ENCODE data around the gene ADORA2A. TPM values are rescaled to one million over a fixed set of nuclear protein-coding genes. Genes with fewer than 3 reads are reported as not detected.

The ADORA2A gene
- total RNA-seq, 4 donors from 2014 or later = 3.0 to 6.2 (median 3.0) TPM; not detected in 1

DNA sequence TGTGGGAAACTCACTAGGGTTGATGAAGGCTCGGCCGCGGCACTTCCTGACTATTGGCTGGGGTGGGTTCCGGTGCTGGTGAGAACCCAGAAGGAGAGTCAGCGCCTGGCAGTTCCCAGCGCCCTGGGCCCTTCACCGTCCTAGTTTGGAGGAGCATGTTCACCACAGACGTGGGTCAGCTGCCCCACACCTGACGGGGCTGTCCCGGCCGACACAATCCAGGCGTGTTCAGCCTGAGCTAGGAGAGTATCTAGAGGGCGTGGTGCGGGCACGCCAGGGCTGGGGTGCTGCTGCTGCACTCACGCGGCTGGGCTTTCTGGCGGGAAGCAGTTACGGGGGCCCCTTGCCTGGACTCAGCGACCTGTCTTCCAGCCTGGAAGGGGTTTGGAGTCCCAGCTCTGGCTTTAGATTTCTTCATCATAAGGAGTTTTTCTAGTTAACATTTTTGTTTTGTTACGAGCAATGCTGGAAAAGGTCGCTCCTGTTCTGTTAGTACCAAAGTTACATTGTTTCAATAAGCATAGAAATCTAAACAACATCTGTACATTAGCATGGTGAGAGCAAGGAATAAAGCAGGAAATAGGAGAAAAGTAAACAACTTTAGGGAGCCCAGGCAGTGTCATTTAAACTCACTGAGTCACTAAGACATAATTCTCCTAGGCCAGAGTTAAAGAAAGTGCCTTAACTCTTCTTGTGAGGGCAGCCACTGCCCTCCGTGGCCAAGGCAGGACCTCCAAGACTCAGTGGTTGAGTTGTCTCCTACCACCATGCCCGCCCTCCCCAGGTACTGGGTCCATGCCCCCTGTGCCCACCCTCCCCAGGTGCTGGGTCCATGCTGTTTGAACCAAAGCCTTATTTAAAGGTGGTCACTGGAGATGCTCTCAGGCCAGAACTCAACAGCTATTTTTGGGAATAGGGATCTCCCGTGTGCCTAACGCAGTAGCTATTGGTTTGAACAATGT, 12.1 kb upstream of the ADORA2A start:
- H3K9me3 ChIP-seq = no peaks in the 10 kb centered on the region
- no peak overlapping the region for H3K27ac ChIP-seq
- TF ChIP-seq EP300 (IDR thresholded peaks at IDR 0.05; ENCODE audit: low read depth) (no peak), POLR2A (IDR thresholded peaks at IDR 0.05) (no peak), POLR2AphosphoS5 (IDR thresholded peaks at IDR 0.05) (no peak)
- TF ChIP-seq, protein P1, sequence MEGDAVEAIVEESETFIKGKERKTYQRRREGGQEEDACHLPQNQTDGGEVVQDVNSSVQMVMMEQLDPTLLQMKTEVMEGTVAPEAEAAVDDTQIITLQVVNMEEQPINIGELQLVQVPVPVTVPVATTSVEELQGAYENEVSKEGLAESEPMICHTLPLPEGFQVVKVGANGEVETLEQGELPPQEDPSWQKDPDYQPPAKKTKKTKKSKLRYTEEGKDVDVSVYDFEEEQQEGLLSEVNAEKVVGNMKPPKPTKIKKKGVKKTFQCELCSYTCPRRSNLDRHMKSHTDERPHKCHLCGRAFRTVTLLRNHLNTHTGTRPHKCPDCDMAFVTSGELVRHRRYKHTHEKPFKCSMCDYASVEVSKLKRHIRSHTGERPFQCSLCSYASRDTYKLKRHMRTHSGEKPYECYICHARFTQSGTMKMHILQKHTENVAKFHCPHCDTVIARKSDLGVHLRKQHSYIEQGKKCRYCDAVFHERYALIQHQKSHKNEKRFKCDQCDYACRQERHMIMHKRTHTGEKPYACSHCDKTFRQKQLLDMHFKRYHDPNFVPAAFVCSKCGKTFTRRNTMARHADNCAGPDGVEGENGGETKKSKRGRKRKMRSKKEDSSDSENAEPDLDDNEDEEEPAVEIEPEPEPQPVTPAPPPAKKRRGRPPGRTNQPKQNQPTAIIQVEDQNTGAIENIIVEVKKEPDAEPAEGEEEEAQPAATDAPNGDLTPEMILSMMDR (IDR thresholded peaks at IDR 0.05) = no peak
- H3K36me3 ChIP-seq = peaks cover 0 to 21% (median 0%) of the 10 kb centered on the region in 4 donors
- in situ Hi-C loops (cut with MboI; ENCODE audit: low pct_ligation_motif_present in 1 of 4, low pct_unique_long_range_greater_than_20kb in 1 of 4, low sequenced_read_pairs in 3 of 4) (loop anchor here in 2 of 4 donors (10.0 kb wide), 2 partner anchors 90 to 110 kb away; no protein-coding TSS in a partner anchor), intact Hi-C loops (cut with DNase I; ENCODE audit: low total_unique reads) (no loop called here)
- WGBS, 2 donors (ENCODE audit: low coverage in 1 of 2) = 77 to 83% methylated on average over 2 to 26 of the region's 26 CpGs
- no peaks in the 10 kb centered on the region for H3K27me3 ChIP-seq
- no peak for DNase-seq
- H3K4me1 ChIP-seq = no peaks in the 10 kb centered on the region
- H3K4me3 ChIP-seq = no peak overlapping the region

DNA sequence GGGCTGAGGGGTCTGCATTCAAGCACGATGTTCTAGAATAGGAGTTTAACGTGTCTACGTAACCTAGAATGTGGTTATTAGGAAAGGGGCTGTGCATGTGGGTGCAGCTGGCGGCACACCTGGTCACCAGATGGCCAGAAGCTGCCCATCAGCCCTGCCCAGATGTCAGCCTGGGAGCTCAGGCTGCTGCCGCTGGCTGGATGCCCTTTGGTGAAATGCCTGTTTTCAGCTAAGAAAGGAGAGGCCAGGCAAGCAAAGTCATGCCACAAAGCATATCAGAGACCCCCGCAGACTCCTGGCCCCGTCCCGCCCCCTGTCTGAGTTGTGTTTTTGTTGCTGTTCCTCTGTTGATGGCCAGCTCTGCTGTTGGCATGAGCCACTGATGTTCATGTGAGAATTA, 11.3 kb upstream of the ADORA2A start:
- H3K27me3 ChIP-seq = no peaks in the 10 kb centered on the region
- H3K4me1 ChIP-seq = no peaks in the 10 kb centered on the region
- no peak overlapping the region for H3K27ac ChIP-seq
- H3K4me3 ChIP-seq = no peak overlapping the region
- TF ChIP-seq, protein P1 (IDR thresholded peaks at IDR 0.05) = no peak
- TF ChIP-seq POLR2AphosphoS5 (IDR thresholded peaks at IDR 0.05) = no peak
- intact Hi-C loops (cut with DNase I; ENCODE audit: low total_unique reads) (no loop called here), in situ Hi-C loops (cut with MboI; ENCODE audit: low pct_ligation_motif_present in 1 of 4, low pct_unique_long_range_greater_than_20kb in 1 of 4, low sequenced_read_pairs in 3 of 4) (loop anchor here in 2 of 4 donors (10.0 kb wide), 2 partner anchors 89 to 109 kb away; no protein-coding TSS in a partner anchor)
- WGBS, 2 donors (ENCODE audit: low coverage in 1 of 2) = 93% methylated on average over 8 of the region's 8 CpGs; no CpG with 5 or more reads in 1 of the 2 donors
- DNase-seq = no peak
- peaks cover 0 to 21% (median 0%) of the 10 kb centered on the region in 4 donors for H3K36me3 ChIP-seq
- no peaks in the 10 kb centered on the region for H3K9me3 ChIP-seq

DNA sequence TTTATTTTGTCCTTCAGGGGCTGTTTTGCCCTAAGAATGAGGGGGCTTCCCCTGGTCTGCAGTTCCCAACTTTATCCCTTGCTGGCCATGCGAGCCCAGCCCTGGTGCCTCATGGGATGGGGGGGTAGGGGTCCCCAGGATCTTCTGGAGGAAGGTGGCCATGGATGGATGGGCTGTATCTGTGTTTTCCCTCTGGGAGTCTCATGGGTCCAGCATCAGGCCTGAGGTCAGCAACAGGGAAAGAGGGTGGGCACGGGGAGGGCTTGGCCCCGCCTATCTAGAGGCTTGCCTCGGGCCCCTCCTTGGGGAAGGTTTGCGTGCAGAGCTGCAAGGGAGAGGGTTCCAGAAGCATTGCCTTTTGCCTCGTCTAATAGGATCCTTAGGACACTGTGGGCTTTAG, 10.8 kb upstream of the ADORA2A start:
- H3K27ac ChIP-seq = no peak overlapping the region
- H3K4me3 ChIP-seq = no peak overlapping the region
- no peaks in the 10 kb centered on the region for H3K4me1 ChIP-seq
- no peaks in the 10 kb centered on the region for H3K9me3 ChIP-seq
- intact Hi-C loops (cut with DNase I; ENCODE audit: low total_unique reads) = no loop called here
- DNase-seq = no peak
- no peaks in the 10 kb centered on the region for H3K27me3 ChIP-seq
- 90% methylated on average over 6 of the region's 6 CpGs; no CpG with 5 or more reads in 1 of the 2 donors for WGBS, 2 donors (ENCODE audit: low coverage in 1 of 2)
- in situ Hi-C loops (cut with MboI; ENCODE audit: low pct_ligation_motif_present in 1 of 4, low pct_unique_long_range_greater_than_20kb in 1 of 4, low sequenced_read_pairs in 3 of 4) = loop anchor here in 2 of 4 donors (10.0 kb wide), 2 partner anchors 88 to 108 kb away; no protein-coding TSS in a partner anchor
- peaks cover 0 to 21% (median 0%) of the 10 kb centered on the region in 4 donors for H3K36me3 ChIP-seq
- TF ChIP-seq POLR2AphosphoS5 (IDR thresholded peaks at IDR 0.05) (no peak), POLR2A (IDR thresholded peaks at IDR 0.05) (no peak), EP300 (IDR thresholded peaks at IDR 0.05; ENCODE audit: low read depth) (no peak)
- TF ChIP-seq, protein P1 (IDR thresholded peaks at IDR 0.05) = no peak

DNA sequence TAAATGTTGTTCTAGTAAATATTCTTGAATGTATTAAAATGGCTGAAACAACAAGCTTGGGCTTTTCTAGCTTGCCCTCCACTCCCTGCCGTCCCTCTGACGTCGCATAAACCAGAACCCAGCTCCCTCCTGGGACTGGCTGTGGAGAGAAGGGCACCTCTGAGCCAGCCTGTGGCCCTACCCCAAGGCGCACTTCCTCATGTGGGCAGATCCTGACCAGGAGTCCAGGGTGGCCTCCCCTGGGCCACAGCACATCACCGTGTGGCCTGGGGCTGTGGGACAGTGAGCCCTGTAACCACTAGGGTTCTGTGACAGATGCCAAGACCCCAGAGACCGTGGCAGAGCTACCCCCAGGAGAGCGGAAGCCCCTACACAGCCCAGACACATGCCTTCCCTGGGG, 10.2 kb upstream of the ADORA2A start:
- no peak overlapping the region for H3K4me3 ChIP-seq
- no peak overlapping the region for H3K27ac ChIP-seq
- H3K4me1 ChIP-seq = no peaks in the 10 kb centered on the region
- H3K36me3 ChIP-seq = peaks cover 0 to 21% (median 0%) of the 10 kb centered on the region in 4 donors
- 91 to 100% methylated on average over 1 to 7 of the region's 7 CpGs for WGBS, 2 donors (ENCODE audit: low coverage in 1 of 2)
- in situ Hi-C loops (cut with MboI; ENCODE audit: low pct_ligation_motif_present in 1 of 4, low pct_unique_long_range_greater_than_20kb in 1 of 4, low sequenced_read_pairs in 3 of 4) = loop anchor here in 2 of 4 donors (10.0 kb wide), 2 partner anchors 88 to 108 kb away; no protein-coding TSS in a partner anchor
- H3K9me3 ChIP-seq = no peaks in the 10 kb centered on the region
- TF ChIP-seq EP300 (IDR thresholded peaks at IDR 0.05; ENCODE audit: low read depth) (no peak), POLR2A (IDR thresholded peaks at IDR 0.05) (no peak), POLR2AphosphoS5 (IDR thresholded peaks at IDR 0.05) (no peak)
- TF ChIP-seq, protein P1 (IDR thresholded peaks at IDR 0.05) = no peak
- DNase-seq = no peak
- intact Hi-C loops (cut with DNase I; ENCODE audit: low total_unique reads) = no loop called here
- no peaks in the 10 kb centered on the region for H3K27me3 ChIP-seq
